ENCODE results near the gene GON4L.

GRCh38 chr1:155889566-155889965 is 32.6 kb upstream of the GON4L start:
- TF ChIP-seq CTCF (conservative IDR thresholded peaks at IDR 0.05; ENCODE audit: low read depth, low read length) (no peak), EZH2phosphoT487 (IDR thresholded peaks at IDR 0.05; ENCODE audit: borderline replicate concordance, low read length) (no peak), EZH2 (IDR thresholded peaks at IDR 0.05; ENCODE audit: low read length, unreplicated experiment) (no peak)

All from PC-3 (cell line).